Pancreas (tissue), 10 donors: Measurements from ENCODE around the gene PGPEP1. TPM values are rescaled to one million over a fixed set of nuclear protein-coding genes. Genes with fewer than 3 reads are reported as not detected.

ENCODE experiments used
- ATAC-seq, 4 donors: fragments of 200-7000 bp; cut with Tn5 transposase; one replicate each; pipeline versions ENCODE4 v1.8.0 to v1.9.1; 2020; ENCODE audit warnings: mild to moderate bottlenecking in 4 of 4, moderate library complexity in 4 of 4
- DNase-seq, 6 donors: peaks; one replicate each; pipeline ENCODE4 v3.0.0-alpha.2; 2020
- FAIRE-seq: peaks from 2 replicates; lab custom pipeline; 2012; peaks lifted over from hg19 to GRCh38; lab: Jason Lieb, UNC
- H3K27ac ChIP-seq, 4 donors: fragments of 200-600 bp; sonication (generic); 1 replicate in 3 of 4; 2 replicates in 1 of 4; pipeline versions ENCODE4 v1.5.0 to v1.8.0; 2020
- H3K27me3 ChIP-seq, 4 donors: fragments of 200-600 bp; one replicate each; pipeline ENCODE4 v1.8.0; 2021
- H3K36me3 ChIP-seq, 3 donors: fragments of 200-600 bp; sonication (generic) in 1 of 3; one replicate each; pipeline versions ENCODE4 v1.5.0 to v1.8.0; 2020 to 2021
- H3K4me1 ChIP-seq, 3 donors: fragments of 200-600 bp; one replicate each; pipeline ENCODE4 v1.8.0; 2021
- H3K4me3 ChIP-seq, 4 donors: fragments of 200-600 bp; sonication (generic) in 2 of 4; one replicate each; pipeline versions ENCODE4 v1.5.0 to v1.8.0; 2020 to 2021
- H3K9me3 ChIP-seq, 4 donors: fragments of 200-600 bp; one replicate each; pipeline ENCODE4 v1.8.0; 2021
- WGBS, 2 donors: extraction: QIAGEN DNeasy Blood & Tissue Kit; methylation state at CpG; one replicate each; pipeline ENCODE4 v1.1.7; 2013; 5-methylcytosine and 5-hydroxymethylcytosine counted together
- intact Hi-C, 3 donors: fragments of 100-400 bp; cut with DNase I; formaldehyde crosslinking; loops; one replicate each; pipeline versions ENCODE4 v1.11.1 to v1.14.2; 2022
- polyA plus RNA-seq, 2 donors: library from polyadenylated mRNA; stranded (reverse); fragments of 200-250 nt; gene quantifications; one replicate each; pipeline ENCODE4 v1.2.3, GENCODE V29; 2013
- total RNA-seq, 6 donors: library from RNA; stranded (reverse); fragmentation: NEBNext Ultra II Directional in 4 of 6; extraction: Animal tissue kit (Norgen Biotek cat#: 25700) in 4 of 6; gene quantifications; one replicate each; pipeline versions ENCODE4 v1.2.1 to v1.2.4, GENCODE V29; 2021 to 2023
- TF ChIP-seq, protein P1 (sequence below), 4 donors: fragments of 200-600 bp; sonication (generic) in 3 of 4; IDR thresholded peaks; one replicate each; pipeline versions ENCODE4 v1.5.0 to v1.8.0; 2021; ENCODE audit warnings: antibody characterized with exemption in 4 of 4
- donor health status: healthy with polysubstance abuse.
- donor health status: DM: no; HTN: no; CAD: no; lungs with moderate emphysema.
- donor health status: DM: no; HTN: no; CAD: no.
- donor health status: control.
- donor health status: control.
- donor health status: Bipolar disorder and iron deficiency.
- donor health status: DM: yes; HTN: yes; CAD: no.
- donor health status: DM: no; HTN: no; CAD: no.
- donor health status: DM: no; HTN: no; CAD: no.
- donor health status: DM: yes; HTN: yes; CAD: no.

Gene PGPEP1
- total and polyA plus RNA-seq, 8 donors: 10.4 to 44.4 (median 36.7) TPM

DNA sequence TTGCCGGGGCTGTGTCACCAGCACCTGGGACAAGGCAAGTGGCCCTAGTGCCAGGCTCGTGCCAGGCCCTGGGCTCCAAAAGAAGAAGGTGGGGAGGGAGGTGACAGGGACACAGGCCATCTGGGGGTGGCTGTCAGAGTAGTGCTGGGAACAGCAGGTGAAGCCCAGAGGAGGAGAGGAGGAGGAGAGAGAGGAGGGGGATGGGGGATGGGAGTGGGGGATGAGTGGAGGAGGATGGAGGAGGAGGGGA lies 36.3 kb upstream of the PGPEP1 start:
- Histone ChIP-seq H3K27me3 (no peaks in the 10 kb centered on the region), H3K4me3 (no peak overlapping the region), H3K9me3 (no peaks in the 10 kb centered on the region), H3K4me1 (no peaks in the 10 kb centered on the region), H3K27ac (peak overlapping the region; percentile 71 to 91 (median 84)), H3K36me3 (peaks cover 0 to 2% (median 0%) of the 10 kb centered on the region in 3 donors)
- peak; percentile 2 to 28 (median 9) for ATAC-seq
- TF ChIP-seq, protein P1, sequence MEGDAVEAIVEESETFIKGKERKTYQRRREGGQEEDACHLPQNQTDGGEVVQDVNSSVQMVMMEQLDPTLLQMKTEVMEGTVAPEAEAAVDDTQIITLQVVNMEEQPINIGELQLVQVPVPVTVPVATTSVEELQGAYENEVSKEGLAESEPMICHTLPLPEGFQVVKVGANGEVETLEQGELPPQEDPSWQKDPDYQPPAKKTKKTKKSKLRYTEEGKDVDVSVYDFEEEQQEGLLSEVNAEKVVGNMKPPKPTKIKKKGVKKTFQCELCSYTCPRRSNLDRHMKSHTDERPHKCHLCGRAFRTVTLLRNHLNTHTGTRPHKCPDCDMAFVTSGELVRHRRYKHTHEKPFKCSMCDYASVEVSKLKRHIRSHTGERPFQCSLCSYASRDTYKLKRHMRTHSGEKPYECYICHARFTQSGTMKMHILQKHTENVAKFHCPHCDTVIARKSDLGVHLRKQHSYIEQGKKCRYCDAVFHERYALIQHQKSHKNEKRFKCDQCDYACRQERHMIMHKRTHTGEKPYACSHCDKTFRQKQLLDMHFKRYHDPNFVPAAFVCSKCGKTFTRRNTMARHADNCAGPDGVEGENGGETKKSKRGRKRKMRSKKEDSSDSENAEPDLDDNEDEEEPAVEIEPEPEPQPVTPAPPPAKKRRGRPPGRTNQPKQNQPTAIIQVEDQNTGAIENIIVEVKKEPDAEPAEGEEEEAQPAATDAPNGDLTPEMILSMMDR (IDR thresholded peaks at IDR 0.05): no peak
- WGBS, 2 donors: 27 to 34% methylated on average over 1 to 2 of the region's 2 CpGs
- intact Hi-C loops: no loop called here
- FAIRE-seq: no peak
- DNase-seq: no peak

DNA sequence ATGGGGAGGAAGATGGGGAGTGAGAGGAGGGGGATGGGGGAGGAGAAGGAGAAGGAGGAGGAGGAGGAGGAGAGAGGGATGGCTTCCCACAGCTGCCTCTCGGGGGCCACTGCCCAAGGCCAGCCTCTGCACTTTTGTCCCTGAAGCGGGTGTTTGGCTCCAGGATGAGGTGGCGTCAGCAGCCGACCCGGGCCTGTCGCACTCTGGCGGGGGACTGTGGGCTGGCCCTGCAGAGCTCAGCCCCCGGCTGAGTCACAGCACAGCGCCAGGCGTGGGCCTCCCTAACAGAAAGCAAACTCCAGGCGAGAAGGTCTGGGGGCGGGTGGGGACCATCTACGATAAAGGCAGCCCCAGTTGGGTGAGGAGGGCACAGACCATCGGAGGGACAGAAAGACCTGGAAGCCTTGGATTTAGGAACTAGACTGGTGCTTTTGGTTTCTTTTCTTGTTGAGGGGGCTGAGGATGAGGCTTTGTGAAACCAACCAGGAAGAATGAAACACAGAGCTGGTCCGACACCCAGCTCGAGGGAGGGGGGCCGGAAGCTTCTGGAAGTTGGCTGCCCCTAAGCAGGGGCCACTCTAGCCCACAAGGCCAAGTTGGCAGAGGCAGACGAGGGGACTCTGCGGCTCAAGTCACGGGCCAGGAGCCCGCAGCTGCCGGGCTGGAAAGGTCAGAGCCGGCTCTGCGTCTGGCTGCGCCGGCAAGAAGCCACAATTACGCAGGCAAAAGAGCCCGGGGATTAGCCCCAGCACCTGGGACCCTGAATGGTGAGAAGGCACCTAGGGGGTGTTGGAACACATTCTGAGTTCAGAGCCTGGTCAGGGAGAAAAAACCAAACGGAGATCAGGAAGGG lies 35.7 kb upstream of the PGPEP1 start:
- peaks cover 0 to 8% (median 0%) of the 10 kb centered on the region in 3 donors for H3K36me3 ChIP-seq
- intact Hi-C loops: no loop called here
- peak overlapping the region; percentile 71 to 91 (median 84) for H3K27ac ChIP-seq
- ATAC-seq (peak; percentile 46 to 84 (median 77)), DNase-seq (peak; percentile 43 to 73 (median 68)), FAIRE-seq (no peak)
- WGBS, 2 donors: 40 to 41% methylated on average over 29 of the region's 29 CpGs
- H3K27me3 ChIP-seq: no peaks in the 10 kb centered on the region
- peak overlapping the region in 1 of 4 donors; percentile 26 for H3K4me3 ChIP-seq
- H3K4me1 ChIP-seq: no peaks in the 10 kb centered on the region
- TF ChIP-seq, protein P1 (IDR thresholded peaks at IDR 0.05): no peak
- H3K9me3 ChIP-seq: no peaks in the 10 kb centered on the region

- H3K4me1 ChIP-seq: no peaks in the 10 kb centered on the region
- ATAC-seq (no peak), DNase-seq (no peak), FAIRE-seq (no peak)
- H3K4me3 ChIP-seq: no peak overlapping the region
- no peaks in the 10 kb centered on the region for H3K9me3 ChIP-seq
- TF ChIP-seq, protein P1 (IDR thresholded peaks at IDR 0.05): no peak
- peaks cover 0 to 9% (median 0%) of the 10 kb centered on the region in 3 donors for H3K36me3 ChIP-seq
- H3K27ac ChIP-seq: no peak overlapping the region
- intact Hi-C loops: no loop called here
- WGBS, 2 donors: 88 to 91% methylated on average over 25 to 26 of the region's 26 CpGs
- H3K27me3 ChIP-seq: no peaks in the 10 kb centered on the region
These were observed 34.0 kb upstream of the PGPEP1 start for GRCh38 chr19:18306209-18306887.

GRCh38 chr19:18306888-18307260 lies 33.5 kb upstream of the PGPEP1 start:
- TF ChIP-seq, protein P1 (IDR thresholded peaks at IDR 0.05): no peak
- ATAC-seq (no peak), DNase-seq (no peak), FAIRE-seq (no peak)
- Histone ChIP-seq H3K9me3 (no peaks in the 10 kb centered on the region), H3K4me1 (no peaks in the 10 kb centered on the region), H3K4me3 (no peak overlapping the region), H3K36me3 (peaks cover 0 to 9% (median 0%) of the 10 kb centered on the region in 3 donors), H3K27ac (no peak overlapping the region), H3K27me3 (no peaks in the 10 kb centered on the region)
- WGBS, 2 donors: 83 to 90% methylated on average over 14 of the region's 14 CpGs
- intact Hi-C loops: no loop called here
